ENCODE results near the gene UGT2B15. TPM values are rescaled to one million over a fixed set of nuclear protein-coding genes. Genes with fewer than 3 reads are reported as not detected.
A peak's percentile ranks its signal among the peaks of the same experiment; 100 is the strongest.
"Not testable (repeated sequence)": the region's sequence is repeated elsewhere in the genome, so short reads cannot be mapped to it uniquely, and the experiment has no call there.

UGT2B15 gene
- total RNA-seq, 1 donor from 2014 or later = not detected

- no peak for DNase-seq
Measured at GRCh38 chr4:68655764-68656444, 14.5 kb downstream of the UGT2B15 start.

DNA sequence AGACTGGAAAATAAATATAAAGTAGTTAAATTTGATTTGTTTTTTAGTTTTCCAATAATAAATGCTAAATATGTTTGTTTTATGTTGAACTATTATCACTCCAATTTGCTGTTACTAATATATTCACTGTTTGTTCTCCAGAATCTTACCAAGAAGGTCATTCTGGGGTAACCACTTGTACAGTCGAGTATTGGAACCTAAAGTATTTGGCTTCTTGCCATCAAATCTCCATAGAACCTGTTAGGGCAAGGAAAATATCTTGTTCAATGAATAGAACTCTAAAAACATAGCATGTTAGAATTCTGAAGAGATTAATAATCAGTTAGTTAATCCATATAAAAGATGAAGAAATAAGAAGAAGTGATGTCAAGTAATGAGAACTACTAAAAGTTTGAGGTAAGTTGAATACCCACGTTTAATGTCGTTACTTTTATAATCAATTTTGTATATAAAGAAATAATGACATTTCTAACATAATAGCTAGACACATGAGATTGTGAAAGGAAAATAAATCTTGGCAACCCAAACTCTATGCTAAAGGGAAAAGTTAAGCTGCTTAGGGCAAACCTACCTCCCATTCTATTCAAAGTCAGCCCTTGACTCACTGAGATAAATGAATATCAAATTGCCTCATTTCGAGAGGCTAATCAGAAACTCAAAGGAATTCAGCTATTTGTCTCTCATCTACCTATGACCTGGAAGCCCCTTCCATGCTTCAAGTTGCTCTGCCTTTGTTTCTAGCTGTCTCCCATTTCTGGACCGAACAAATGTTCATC, 15.3 kb downstream of the UGT2B15 start:
- DNase-seq = no peak

GRCh38 chr4:68651932-68652331, 18.5 kb downstream of the UGT2B15 start:
- DNase-seq = no peak

- no peak for DNase-seq
Measured at GRCh38 chr4:68630371-68630770, 40.1 kb downstream of the UGT2B15 start.

DNA sequence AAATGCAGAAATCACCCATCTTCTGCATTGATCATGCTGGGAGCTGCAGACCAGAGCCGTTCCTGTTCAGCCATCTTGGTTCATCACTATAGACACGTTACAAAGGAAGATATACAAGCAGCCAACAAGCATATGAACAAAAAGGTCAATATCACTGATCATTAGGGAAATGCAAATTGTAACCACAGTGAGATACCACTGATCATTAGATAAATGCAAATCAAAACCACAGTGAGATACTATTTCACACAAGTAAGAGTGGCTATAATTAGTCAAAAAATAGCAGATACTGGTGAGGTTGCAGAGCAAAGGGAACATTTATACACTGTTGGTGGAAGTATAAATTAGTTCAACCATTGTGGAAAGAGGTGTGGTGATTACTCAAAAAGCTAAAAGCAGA, 47.7 kb downstream of the UGT2B15 start:
- DNase-seq = not testable (repeated sequence)

GRCh38 chr4:68617003-68617698, 53.3 kb downstream of the UGT2B15 start:
- no peak for DNase-seq

GRCh38 chr4:68615699-68616422, 54.6 kb downstream of the UGT2B15 start:
- no peak for DNase-seq

DNA sequence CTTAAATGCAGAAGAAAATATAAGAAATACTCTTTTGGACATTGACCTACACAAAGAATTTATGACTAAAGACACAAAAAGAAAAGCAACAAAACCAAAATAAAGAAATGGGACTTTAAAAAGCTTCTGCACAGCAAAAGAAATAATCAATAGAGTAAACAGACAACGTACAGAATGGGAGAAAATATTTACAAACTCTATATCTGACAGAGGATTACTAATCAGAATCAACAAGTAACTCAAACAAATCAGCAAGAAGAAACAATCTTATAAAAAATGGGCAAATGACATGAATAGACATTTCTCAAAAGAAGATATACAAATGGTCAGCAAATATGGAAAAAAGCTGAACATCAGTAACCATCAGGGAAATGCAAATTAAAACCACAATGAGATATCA, 56.7 kb downstream of the UGT2B15 start:
- DNase-seq = no peak

DNA sequence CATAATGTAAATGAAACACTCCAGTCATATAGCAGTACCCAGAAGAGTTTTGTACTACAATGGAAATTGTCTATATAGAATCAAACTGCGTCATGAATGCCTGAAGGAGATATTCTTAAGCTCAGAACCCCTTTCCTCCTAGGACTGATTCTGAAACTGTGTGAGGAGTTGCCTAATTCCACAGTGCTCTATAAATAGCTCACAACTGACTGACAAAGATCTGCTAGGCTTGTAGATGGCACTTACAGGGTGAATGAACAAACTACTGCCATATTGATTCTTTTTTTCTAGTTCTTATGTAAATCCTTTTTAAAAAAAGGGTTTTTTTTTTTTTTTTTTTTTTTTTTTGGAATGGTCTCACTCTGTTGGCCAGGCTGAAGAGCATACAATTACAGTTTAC, 64.2 kb downstream of the UGT2B15 start:
- DNase-seq = no peak

GRCh38 chr4:68599150-68599549, 71.3 kb downstream of the UGT2B15 start:
- DNase-seq = peak; percentile 7

DNA sequence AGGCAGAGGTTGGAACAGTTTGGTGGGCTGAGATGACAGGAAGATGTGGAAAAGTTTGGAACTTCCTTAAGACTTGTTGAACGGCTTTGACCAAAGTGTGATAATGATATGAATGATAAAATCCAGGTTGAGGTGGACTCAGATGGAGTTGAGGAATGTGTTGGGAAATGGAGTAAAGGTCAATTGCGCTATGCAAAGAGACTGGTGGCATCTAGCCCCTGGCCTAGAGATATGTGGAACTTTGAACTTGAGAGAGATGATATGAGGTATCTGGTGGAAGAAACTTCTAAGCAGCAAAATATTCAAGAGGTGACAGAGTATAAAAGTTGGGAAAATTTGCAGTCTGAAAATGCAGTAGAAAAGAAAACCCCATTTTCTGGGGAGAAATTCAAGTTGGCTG, 73.0 kb downstream of the UGT2B15 start:
- no peak for DNase-seq

Other genes starting within 250 kb of the UGT2B15 start
- 3.5 TPM for gene TMPRSS11E, start 223.2 kb downstream of the UGT2B15 start, total RNA-seq
- gene UGT2B17, start 94.3 kb downstream of the UGT2B15 start, total RNA-seq = not detected
- not detected for gene UGT2B10, start 145.3 kb upstream of the UGT2B15 start, total RNA-seq